ENCODE results near the gene WFDC2.

GRCh38 chr20:45502561-45502960, 33.0 kb downstream of the WFDC2 start:
- TF ChIP-seq CTCF (IDR thresholded peaks at IDR 0.05; ENCODE audit: low read depth, low read length) (no peak), POLR2A (IDR thresholded peaks at IDR 0.05; ENCODE audit: extremely low read depth, insufficient read length) (no peak), MYC (IDR thresholded peaks at IDR 0.05; ENCODE audit: low read depth, low read length) (no peak), MAX (IDR thresholded peaks at IDR 0.05; ENCODE audit: low read depth, low read length) (no peak)
